H1 (cell line): ENCODE data around the gene ACBD6. TPM values are rescaled to one million over a fixed set of nuclear protein-coding genes. Genes with fewer than 3 reads are reported as not detected.

Experiments
- CHD1 ChIP-seq: IDR thresholded peaks from 2 replicates; pipeline ENCODE4 v1.6.1; 2012; ENCODE audit warnings: low read depth, low read length, improper control_type of control experiment
- polyA plus RNA-seq, 7 experiments: library from polyadenylated mRNA; depleted of rRNA in 3 of 7; stranded (reverse) in 5 of 7; unstranded in 2 of 7; fragments of >200 nt in 5 of 7; fragments of 200-250 nt in 2 of 7; gene quantifications; 1 replicate in 5 of 7; 2 replicates in 1 of 7; 4 replicates in 1 of 7; pipeline versions ENCODE4 v1.2.1 to v1.2.3, GENCODE V29; 2011 to 2013; ENCODE audit warnings: missing spikeins in 2 of 7, mixed read lengths in 2 of 7
- total RNA-seq: library from RNA; stranded (reverse); fragmentation: NEBNext Ultra II Directional; extraction: Animal tissue kit (Norgen Biotek cat#: 25700); gene quantifications from 2 replicates; pipeline ENCODE4 v1.2.1, GENCODE V29; 2021
- TF ChIP-seq, protein P1 (sequence below): fragments of 300-600 bp; sonication (generic); IDR thresholded peaks from 2 replicates; pipeline ENCODE4 v1.7.1; 2012; ENCODE audit warnings: low read length, moderate library complexity, mild to moderate bottlenecking, inconsistent platforms; ENCODE audit not compliant: insufficient replicate concordance

ACBD6 gene
- total and polyA plus RNA-seq, 2 of the 8 experiments (the other 6 are each of a cell fraction or from before 2014, with no cell fraction given), result 52.0 to 67.7 TPM

DNA sequence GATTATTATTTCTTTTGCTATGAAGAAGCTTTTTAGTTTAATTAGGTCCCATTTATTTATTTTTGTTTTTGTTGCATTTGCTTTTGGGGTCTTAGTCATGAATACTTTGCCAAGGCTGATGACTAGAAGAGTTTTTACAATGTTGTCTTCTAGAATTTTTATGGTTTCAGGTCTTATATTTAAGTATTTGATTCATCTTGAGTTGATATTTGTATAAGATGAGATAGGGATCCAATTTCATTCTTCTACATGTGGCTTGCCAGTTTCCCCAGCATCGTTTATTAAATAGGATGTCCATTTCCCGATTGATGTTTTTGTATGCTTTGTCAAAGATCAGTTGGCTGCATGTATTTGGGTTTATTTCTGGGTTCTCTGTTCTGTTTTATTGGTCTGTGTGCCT lies 8.5 kb upstream of the ACBD6 start (continued):
- TF ChIP-seq, protein P1, sequence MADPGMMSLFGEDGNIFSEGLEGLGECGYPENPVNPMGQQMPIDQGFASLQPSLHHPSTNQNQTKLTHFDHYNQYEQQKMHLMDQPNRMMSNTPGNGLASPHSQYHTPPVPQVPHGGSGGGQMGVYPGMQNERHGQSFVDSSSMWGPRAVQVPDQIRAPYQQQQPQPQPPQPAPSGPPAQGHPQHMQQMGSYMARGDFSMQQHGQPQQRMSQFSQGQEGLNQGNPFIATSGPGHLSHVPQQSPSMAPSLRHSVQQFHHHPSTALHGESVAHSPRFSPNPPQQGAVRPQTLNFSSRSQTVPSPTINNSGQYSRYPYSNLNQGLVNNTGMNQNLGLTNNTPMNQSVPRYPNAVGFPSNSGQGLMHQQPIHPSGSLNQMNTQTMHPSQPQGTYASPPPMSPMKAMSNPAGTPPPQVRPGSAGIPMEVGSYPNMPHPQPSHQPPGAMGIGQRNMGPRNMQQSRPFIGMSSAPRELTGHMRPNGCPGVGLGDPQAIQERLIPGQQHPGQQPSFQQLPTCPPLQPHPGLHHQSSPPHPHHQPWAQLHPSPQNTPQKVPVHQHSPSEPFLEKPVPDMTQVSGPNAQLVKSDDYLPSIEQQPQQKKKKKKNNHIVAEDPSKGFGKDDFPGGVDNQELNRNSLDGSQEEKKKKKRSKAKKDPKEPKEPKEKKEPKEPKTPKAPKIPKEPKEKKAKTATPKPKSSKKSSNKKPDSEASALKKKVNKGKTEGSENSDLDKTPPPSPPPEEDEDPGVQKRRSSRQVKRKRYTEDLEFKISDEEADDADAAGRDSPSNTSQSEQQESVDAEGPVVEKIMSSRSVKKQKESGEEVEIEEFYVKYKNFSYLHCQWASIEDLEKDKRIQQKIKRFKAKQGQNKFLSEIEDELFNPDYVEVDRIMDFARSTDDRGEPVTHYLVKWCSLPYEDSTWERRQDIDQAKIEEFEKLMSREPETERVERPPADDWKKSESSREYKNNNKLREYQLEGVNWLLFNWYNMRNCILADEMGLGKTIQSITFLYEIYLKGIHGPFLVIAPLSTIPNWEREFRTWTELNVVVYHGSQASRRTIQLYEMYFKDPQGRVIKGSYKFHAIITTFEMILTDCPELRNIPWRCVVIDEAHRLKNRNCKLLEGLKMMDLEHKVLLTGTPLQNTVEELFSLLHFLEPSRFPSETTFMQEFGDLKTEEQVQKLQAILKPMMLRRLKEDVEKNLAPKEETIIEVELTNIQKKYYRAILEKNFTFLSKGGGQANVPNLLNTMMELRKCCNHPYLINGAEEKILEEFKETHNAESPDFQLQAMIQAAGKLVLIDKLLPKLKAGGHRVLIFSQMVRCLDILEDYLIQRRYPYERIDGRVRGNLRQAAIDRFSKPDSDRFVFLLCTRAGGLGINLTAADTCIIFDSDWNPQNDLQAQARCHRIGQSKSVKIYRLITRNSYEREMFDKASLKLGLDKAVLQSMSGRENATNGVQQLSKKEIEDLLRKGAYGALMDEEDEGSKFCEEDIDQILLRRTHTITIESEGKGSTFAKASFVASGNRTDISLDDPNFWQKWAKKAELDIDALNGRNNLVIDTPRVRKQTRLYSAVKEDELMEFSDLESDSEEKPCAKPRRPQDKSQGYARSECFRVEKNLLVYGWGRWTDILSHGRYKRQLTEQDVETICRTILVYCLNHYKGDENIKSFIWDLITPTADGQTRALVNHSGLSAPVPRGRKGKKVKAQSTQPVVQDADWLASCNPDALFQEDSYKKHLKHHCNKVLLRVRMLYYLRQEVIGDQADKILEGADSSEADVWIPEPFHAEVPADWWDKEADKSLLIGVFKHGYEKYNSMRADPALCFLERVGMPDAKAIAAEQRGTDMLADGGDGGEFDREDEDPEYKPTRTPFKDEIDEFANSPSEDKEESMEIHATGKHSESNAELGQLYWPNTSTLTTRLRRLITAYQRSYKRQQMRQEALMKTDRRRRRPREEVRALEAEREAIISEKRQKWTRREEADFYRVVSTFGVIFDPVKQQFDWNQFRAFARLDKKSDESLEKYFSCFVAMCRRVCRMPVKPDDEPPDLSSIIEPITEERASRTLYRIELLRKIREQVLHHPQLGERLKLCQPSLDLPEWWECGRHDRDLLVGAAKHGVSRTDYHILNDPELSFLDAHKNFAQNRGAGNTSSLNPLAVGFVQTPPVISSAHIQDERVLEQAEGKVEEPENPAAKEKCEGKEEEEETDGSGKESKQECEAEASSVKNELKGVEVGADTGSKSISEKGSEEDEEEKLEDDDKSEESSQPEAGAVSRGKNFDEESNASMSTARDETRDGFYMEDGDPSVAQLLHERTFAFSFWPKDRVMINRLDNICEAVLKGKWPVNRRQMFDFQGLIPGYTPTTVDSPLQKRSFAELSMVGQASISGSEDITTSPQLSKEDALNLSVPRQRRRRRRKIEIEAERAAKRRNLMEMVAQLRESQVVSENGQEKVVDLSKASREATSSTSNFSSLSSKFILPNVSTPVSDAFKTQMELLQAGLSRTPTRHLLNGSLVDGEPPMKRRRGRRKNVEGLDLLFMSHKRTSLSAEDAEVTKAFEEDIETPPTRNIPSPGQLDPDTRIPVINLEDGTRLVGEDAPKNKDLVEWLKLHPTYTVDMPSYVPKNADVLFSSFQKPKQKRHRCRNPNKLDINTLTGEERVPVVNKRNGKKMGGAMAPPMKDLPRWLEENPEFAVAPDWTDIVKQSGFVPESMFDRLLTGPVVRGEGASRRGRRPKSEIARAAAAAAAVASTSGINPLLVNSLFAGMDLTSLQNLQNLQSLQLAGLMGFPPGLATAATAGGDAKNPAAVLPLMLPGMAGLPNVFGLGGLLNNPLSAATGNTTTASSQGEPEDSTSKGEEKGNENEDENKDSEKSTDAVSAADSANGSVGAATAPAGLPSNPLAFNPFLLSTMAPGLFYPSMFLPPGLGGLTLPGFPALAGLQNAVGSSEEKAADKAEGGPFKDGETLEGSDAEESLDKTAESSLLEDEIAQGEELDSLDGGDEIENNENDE, result no peak
- no peak for TF ChIP-seq CHD1
